Measurements from ENCODE around the gene IRF7. TPM values are rescaled to one million over a fixed set of nuclear protein-coding genes. Genes with fewer than 3 reads are reported as not detected.

The IRF7 gene
- total RNA-seq, 1 donor from 2014 or later = 7.6 TPM

- DNase-seq = no peak
Measured at GRCh38 chr11:620935-621814, 5.4 kb upstream of the IRF7 start.

GRCh38 chr11:620201-620600 is 4.5 kb upstream of the IRF7 start:
- no peak for DNase-seq

- DNase-seq = no peak
Measured at GRCh38 chr11:619628-620050, 3.9 kb upstream of the IRF7 start.

- no peak for DNase-seq
Measured at GRCh38 chr11:618856-619627, 3.3 kb upstream of the IRF7 start.

- DNase-seq = no peak
Measured at GRCh38 chr11:617912-618682, 2.3 kb upstream of the IRF7 start.

GRCh38 chr11:617199-617911 is 1.6 kb upstream of the IRF7 start:
- DNase-seq = no peak

- no peak for DNase-seq
Measured at GRCh38 chr11:616320-617198, 809 bp upstream of the IRF7 start.

GRCh38 chr11:614623-615503 is 887 bp downstream of the IRF7 start:
- no peak for DNase-seq

- DNase-seq = no peak
Measured at GRCh38 chr11:614021-614622, 1.6 kb downstream of the IRF7 start.

- DNase-seq = no peak
Measured at GRCh38 chr11:613369-613968, 2.3 kb downstream of the IRF7 start.

GRCh38 chr11:612961-613300 is 2.8 kb downstream of the IRF7 start:
- no peak for DNase-seq

GRCh38 chr11:612201-612960 is 3.4 kb downstream of the IRF7 start:
- DNase-seq = no peak

GRCh38 chr11:611001-611996 is 4.5 kb downstream of the IRF7 start:
- no peak for DNase-seq

GRCh38 chr11:610146-610801 is 5.5 kb downstream of the IRF7 start:
- no peak for DNase-seq

- no peak for DNase-seq
Measured at GRCh38 chr11:609341-609811, 6.4 kb downstream of the IRF7 start.

GRCh38 chr11:608791-609251 is 6.9 kb downstream of the IRF7 start:
- DNase-seq = no peak

All from occipital lobe (tissue), 2 donors.